CD4-positive, alpha-beta T cell treated with Interferon alpha-2 for 1 hour (primary cell): Measurements from ENCODE around the gene C5orf63.
"Not testable (repeated sequence)": the region's sequence is repeated elsewhere in the genome, so short reads cannot be mapped to it uniquely, and the experiment has no call there.

Source experiments
- DNase-seq, 2 donors: peaks; one replicate each; pipeline ENCODE4 v3.0.0-alpha.2; 2020 to 2022

The C5orf63 gene

GRCh38 chr5:127072861-127073846 is at the start of gene C5orf63:
C5orf63 (minus strand) TSS chr5:127073502; CDS start chr5:127058995, 14,507 bp downstream.
- DNase-seq: peak; percentile 75 to 76

- no peak for DNase-seq
Observed at GRCh38 chr5:127112347-127112864, 39.1 kb upstream of the C5orf63 start.

GRCh38 chr5:127111112-127111511 is 37.8 kb upstream of the C5orf63 start:
- no peak for DNase-seq

GRCh38 chr5:127108624-127109260 is 35.4 kb upstream of the C5orf63 start:
- not testable (repeated sequence) for DNase-seq

GRCh38 chr5:127101935-127102334 is 28.6 kb upstream of the C5orf63 start:
- DNase-seq: no peak

- DNase-seq: no peak
Observed at GRCh38 chr5:127101533-127101932, 28.2 kb upstream of the C5orf63 start.

- DNase-seq: no peak
Observed at GRCh38 chr5:127098241-127098640, 24.9 kb upstream of the C5orf63 start.

- no peak for DNase-seq
Observed at GRCh38 chr5:127097278-127097677, 24.0 kb upstream of the C5orf63 start.

- DNase-seq: no peak
Observed at GRCh38 chr5:127096328-127096993, 23.2 kb upstream of the C5orf63 start.

GRCh38 chr5:127094161-127094814 is 21.0 kb upstream of the C5orf63 start:
- DNase-seq: no peak

- DNase-seq: no peak
Observed at GRCh38 chr5:127092690-127093089, 19.4 kb upstream of the C5orf63 start.

- no peak for DNase-seq
Observed at GRCh38 chr5:127089191-127089590, 15.9 kb upstream of the C5orf63 start.

GRCh38 chr5:127088251-127088650 is 14.9 kb upstream of the C5orf63 start:
- DNase-seq: no peak

- DNase-seq: no peak
Observed at GRCh38 chr5:127086589-127086988, 13.3 kb upstream of the C5orf63 start.

- DNase-seq: no peak
Observed at GRCh38 chr5:127085796-127086195, 12.5 kb upstream of the C5orf63 start.

- DNase-seq: no peak
Observed at GRCh38 chr5:127085371-127085770, 12.1 kb upstream of the C5orf63 start.

GRCh38 chr5:127084656-127085055 is 11.4 kb upstream of the C5orf63 start:
- no peak for DNase-seq

- DNase-seq: no peak
Observed at GRCh38 chr5:127083711-127084110, 10.4 kb upstream of the C5orf63 start.

GRCh38 chr5:127079994-127080491 is 6.7 kb upstream of the C5orf63 start:
- peak in 1 of 2 donors; percentile 6 for DNase-seq

- no peak for DNase-seq
Observed at GRCh38 chr5:127077366-127077765, 4.1 kb upstream of the C5orf63 start.

- no peak for DNase-seq
Observed at GRCh38 chr5:127076315-127077129, 3.2 kb upstream of the C5orf63 start.
